B cell (primary cell): ENCODE measurements around the gene IVNS1ABP. TPM values are rescaled to one million over a fixed set of nuclear protein-coding genes. Genes with fewer than 3 reads are reported as not detected.

Experiments used
- ATAC-seq: fragments of 200-7000 bp; cut with Tn5 transposase; one replicate; pipeline ENCODE4 v1.10.0; 2021; ENCODE audit warnings: low read depth, mild to moderate bottlenecking, moderate number of reproducible peaks, moderate library complexity
- CTCF ChIA-PET: fragments of 350-600 bp; sonication (Branson Sonifier 250); formaldehyde crosslinking; loops from one replicate; lab custom pipeline; 2021; ENCODE audit warnings: antibody characterized with exemption, inconsistent platforms; lab: Charles Lee
- POLR2A ChIA-PET: fragments of 350-600 bp; sonication (Branson Sonifier 250); formaldehyde crosslinking; loops from one replicate; lab custom pipeline; 2021; ENCODE audit warnings: antibody characterized with exemption; lab: Charles Lee
- DNase-seq: peaks from one replicate; pipeline ENCODE4 v3.0.0; 2013
- H2AFZ ChIP-seq: 2 replicates; pipeline ENCODE4 v1.6.1; 2012; ENCODE audit warnings: mild to moderate bottlenecking, low read depth, low read length; ENCODE audit not compliant: insufficient read depth, poor library complexity, severe bottlenecking
- H3K27ac ChIP-seq, 2 donors: 1 replicate in 1 of 2; 2 replicates in 1 of 2; pipeline ENCODE4 v1.5.1; 2012 to 2013; ENCODE audit warnings: low read length in 2 of 2, mild to moderate bottlenecking in 2 of 2, moderate library complexity in 1 of 2
- H3K27me3 ChIP-seq, 4 experiments: fragments of 200-600 bp in 1 of 4; sonication (generic) in 1 of 4; replicated peaks in 1 of 4; 1 replicate in 2 of 4; 2 replicates in 2 of 4; pipeline versions ENCODE4 v1.6.1 to v1.7.0; 2013 to 2016; ENCODE audit warnings: low read length in 3 of 4, mild to moderate bottlenecking in 2 of 4, mixed read lengths in 1 of 4, moderate library complexity in 1 of 4; ENCODE audit not compliant: insufficient read depth in 4 of 4, control insufficient read depth in 3 of 4; ENCODE audit errors: control extremely low read depth in 1 of 4
- H3K36me3 ChIP-seq, 2 experiments: replicated peaks in 1 of 2; 1 replicate in 1 of 2; 2 replicates in 1 of 2; pipeline versions ENCODE4 v1.6.1 to v1.7.1; 2013; ENCODE audit warnings: low read length in 1 of 2; ENCODE audit not compliant: insufficient read depth in 2 of 2, control insufficient read depth in 1 of 2; ENCODE audit errors: control extremely low read depth in 1 of 2, extremely low read depth in 1 of 2
- H3K4me1 ChIP-seq, 2 donors: fragments of 200-600 bp in 1 of 2; sonication (generic) in 1 of 2; 1 replicate in 1 of 2; 2 replicates in 1 of 2; pipeline versions ENCODE4 v1.5.1 to v1.6.1; 2013 to 2017; ENCODE audit warnings: low read length in 2 of 2; ENCODE audit not compliant: control insufficient read depth in 2 of 2, insufficient read depth in 2 of 2
- H3K4me2 ChIP-seq: replicated peaks from 2 replicates; pipeline ENCODE3; 2012; ENCODE audit warnings: mild to moderate bottlenecking, low read depth, low read length; ENCODE audit not compliant: poor library complexity, severe bottlenecking
- H3K4me3 ChIP-seq, 5 experiments: fragments of 200-600 bp in 1 of 5; sonication (generic) in 1 of 5; 1 replicate in 3 of 5; 2 replicates in 2 of 5; pipeline versions ENCODE4 v1.5.1 to v1.7.0; 2011 to 2016; ENCODE audit warnings: low read length in 4 of 5, mild to moderate bottlenecking in 4 of 5, low read depth in 2 of 5, control low read depth in 1 of 5, moderate library complexity in 1 of 5; ENCODE audit not compliant: insufficient read depth in 1 of 5; ENCODE audit errors: control extremely low read depth in 1 of 5, extremely low read depth in 1 of 5
- H3K79me2 ChIP-seq: fragments of 200-600 bp; sonication (generic); one replicate; pipeline ENCODE4 v1.6.0; 2016; ENCODE audit warnings: low read length; ENCODE audit not compliant: control insufficient read depth, insufficient read depth
- H3K9ac ChIP-seq: fragments of 200-600 bp; sonication (generic); 2 replicates; pipeline ENCODE4 v1.6.1; 2017; ENCODE audit warnings: mild to moderate bottlenecking, low read length, moderate library complexity
- H3K9me3 ChIP-seq, 3 donors: one replicate each; pipeline versions ENCODE4 v1.6.1 to v1.7.1; 2013; ENCODE audit warnings: low read length in 2 of 3; ENCODE audit not compliant: control insufficient read depth in 2 of 3, insufficient read depth in 1 of 3; ENCODE audit errors: control extremely low read depth in 1 of 3
- H4K20me1 ChIP-seq: 2 replicates; pipeline ENCODE4 v1.6.0; 2012; ENCODE audit warnings: mild to moderate bottlenecking, low read length; ENCODE audit not compliant: insufficient read depth, control insufficient read depth, poor library complexity, severe bottlenecking
- H3K27ac Mint-ChIP-seq: one replicate; pipeline ENCODE4 v1.8.0; 2021; ENCODE audit warnings: mixed read lengths
- H3K27me3 Mint-ChIP-seq: one replicate; pipeline ENCODE4 v1.8.0; 2021; ENCODE audit warnings: mixed read lengths
- H3K4me1 Mint-ChIP-seq: one replicate; pipeline ENCODE4 v1.8.0; 2021; ENCODE audit warnings: mixed read lengths
- H3K4me3 Mint-ChIP-seq: one replicate; pipeline ENCODE4 v1.8.0; 2021; ENCODE audit warnings: mixed read lengths
- H3K9me3 Mint-ChIP-seq: one replicate; pipeline ENCODE4 v1.8.0; 2022; ENCODE audit warnings: mixed read lengths; ENCODE audit not compliant: insufficient read depth
- CTCF ChIP-seq: fragments of 200-600 bp; IDR thresholded peaks from one replicate; pipeline ENCODE4 v1.8.0; 2022; ENCODE audit warnings: antibody characterized with exemption, mild to moderate bottlenecking
- EZH2 ChIP-seq: IDR thresholded peaks from 2 replicates; pipeline ENCODE4 v1.6.1; 2012; ENCODE audit warnings: borderline replicate concordance, low read depth, mild to moderate bottlenecking, moderate library complexity, low read length; ENCODE audit not compliant: insufficient read depth, poor library complexity, severe bottlenecking
- WGBS: methylation state at CpG from one replicate; pipeline ENCODE4 v1.1.5; 2013; ENCODE audit warnings: missing lambda C conversion rate; ENCODE audit not compliant: insufficient coverage; 5-methylcytosine and 5-hydroxymethylcytosine counted together
- intact Hi-C: fragments of 100-400 bp; cut with micrococcal nuclease; formaldehyde crosslinking; loops from one replicate; pipeline ENCODE4 v1.10.0; 2022
- polyA plus RNA-seq: library from polyadenylated mRNA; depleted of rRNA; stranded (reverse); fragments of >200 nt; gene quantifications from 2 replicates; pipeline ENCODE4 v1.2.3, GENCODE V29; 2012
- total RNA-seq, 2 donors: library from RNA; stranded (reverse); fragments of 120-200 nt in 1 of 2; gene quantifications; 1 replicate in 1 of 2; 2 replicates in 1 of 2; pipeline versions ENCODE4 v1.2.3 to v1.2.4, GENCODE V29; 2013 to 2022

Gene IVNS1ABP
- total and polyA plus RNA-seq, 2 donors (not counting 1 experiment from before 2014, with no cell fraction given), result 42.9 to 87.0 TPM

GRCh38 chr1:185350027-185350442 is 33.0 kb upstream of the IVNS1ABP start:
- intact Hi-C loops, result no loop called here
- ATAC-seq, result no peak
- 100% methylated on average over 2 of the region's 2 CpGs for WGBS
- POLR2A ChIA-PET, result no interaction called here
- Mint-ChIP-seq H3K27ac (no peak overlapping the region), H3K9me3 (no peaks in the 10 kb centered on the region), H3K27me3 (no peaks in the 10 kb centered on the region), H3K4me1 (peaks cover 26% of the 10 kb centered on the region), H3K4me3 (no peak overlapping the region)
- Histone ChIP-seq H2AFZ (no peak overlapping the region), H3K4me2 (no peak overlapping the region), H3K9me3 (no peaks in the 10 kb centered on the region), H3K27me3 (no peaks in the 10 kb centered on the region), H3K4me3 (no peak overlapping the region), H3K27ac (no peak overlapping the region), H3K36me3 (no peaks in the 10 kb centered on the region), H3K79me2 (no peaks in the 10 kb centered on the region), H4K20me1 (no peaks in the 10 kb centered on the region), H3K9ac (no peak overlapping the region), H3K4me1 (peaks cover 19 to 21% of the 10 kb centered on the region in 2 donors)
- DNase-seq, result no peak
- TF ChIP-seq CTCF, result no peak
- no peak for TF ChIP-seq EZH2
- CTCF ChIA-PET, result no interaction called here

- Mint-ChIP-seq H3K4me1 (peaks cover 26% of the 10 kb centered on the region), H3K27me3 (no peaks in the 10 kb centered on the region), H3K4me3 (no peak overlapping the region), H3K27ac (no peak overlapping the region), H3K9me3 (no peaks in the 10 kb centered on the region)
- DNase-seq (no peak), ATAC-seq (no peak)
- ChIA-PET CTCF (no interaction called here), POLR2A (no interaction called here)
- no peaks in the 10 kb centered on the region for H4K20me1 ChIP-seq
- no peak overlapping the region for H3K9ac ChIP-seq
- H3K4me2 ChIP-seq, result no peak overlapping the region
- no peak overlapping the region for H2AFZ ChIP-seq
- H3K9me3 ChIP-seq, result no peaks in the 10 kb centered on the region
- no peak overlapping the region for H3K27ac ChIP-seq
- no peaks in the 10 kb centered on the region for H3K36me3 ChIP-seq
- intact Hi-C loops, result no loop called here
- peaks cover 21 to 22% of the 10 kb centered on the region in 2 donors for H3K4me1 ChIP-seq
- TF ChIP-seq CTCF, result no peak
- no peak for TF ChIP-seq EZH2
- H3K27me3 ChIP-seq, result no peaks in the 10 kb centered on the region
- no peaks in the 10 kb centered on the region for H3K79me2 ChIP-seq
- no peak overlapping the region for H3K4me3 ChIP-seq
- WGBS, result 100% methylated on average over 2 of the region's 2 CpGs
Observed at GRCh38 chr1:185349556-185349955, 32.5 kb upstream of the IVNS1ABP start.
